Mesothelial cell of epicardium (in vitro differentiated cells): Measurements from ENCODE around the gene DLL1. TPM values are rescaled to one million over a fixed set of nuclear protein-coding genes. Genes with fewer than 3 reads are reported as not detected.
A peak's percentile ranks its signal among the peaks of the same experiment; 100 is the strongest.

Source experiments
- DNase-seq, 2 experiments: peaks; one replicate each; pipeline ENCODE4 v3.0.0; 2021; ENCODE audit warnings: low spot score in 2 of 2; ENCODE audit not compliant: unreplicated experiment in 2 of 2
- H3K27ac Mint-ChIP-seq: 2 replicates; pipeline ENCODE4 v1.8.0; 2021; ENCODE audit warnings: mixed read lengths
- H3K27me3 Mint-ChIP-seq: 2 replicates; pipeline ENCODE4 v1.8.0; 2021; ENCODE audit warnings: low read depth, mixed read lengths
- H3K36me3 Mint-ChIP-seq: 2 replicates; pipeline ENCODE4 v1.8.0; 2021; ENCODE audit warnings: mixed read lengths
- H3K4me1 Mint-ChIP-seq: 2 replicates; pipeline ENCODE4 v1.8.0; 2021; ENCODE audit warnings: mixed read lengths
- H3K4me3 Mint-ChIP-seq: 2 replicates; pipeline ENCODE4 v1.8.0; 2021; ENCODE audit warnings: mild to moderate bottlenecking, moderate library complexity, mixed read lengths
- H3K9me3 Mint-ChIP-seq: 2 replicates; pipeline ENCODE4 v1.8.0; 2021; ENCODE audit warnings: mixed read lengths
- CTCF ChIP-seq: fragments of 200-600 bp; sonication (generic); IDR thresholded peaks from one replicate; pipeline ENCODE4 v1.5.0; 2021; ENCODE audit warnings: antibody characterized with exemption; ENCODE audit not compliant: unreplicated experiment
- total RNA-seq: library from RNA; stranded (reverse); gene quantifications from 3 replicates; pipeline ENCODE4 v1.2.1, GENCODE V29; 2021

DLL1 gene
- total RNA-seq, 1 donor from 2014 or later = 3.6 TPM

- Mint-ChIP-seq H3K27ac (no peak overlapping the region), H3K9me3 (no peaks in the 10 kb centered on the region), H3K4me1 (no peaks in the 10 kb centered on the region), H3K36me3 (no peaks in the 10 kb centered on the region), H3K27me3 (peaks cover 14% of the 10 kb centered on the region), H3K4me3 (no peak overlapping the region)
- no peak for DNase-seq
- TF ChIP-seq CTCF = no peak
Observed at GRCh38 chr6:170279426-170279825, 11.5 kb downstream of the DLL1 start.

- no peak overlapping the region for H3K27ac Mint-ChIP-seq
- H3K27me3 Mint-ChIP-seq = peaks cover 11% of the 10 kb centered on the region
- H3K36me3 Mint-ChIP-seq = no peaks in the 10 kb centered on the region
- no peaks in the 10 kb centered on the region for H3K9me3 Mint-ChIP-seq
- DNase-seq = no peak
- no peak overlapping the region for H3K4me3 Mint-ChIP-seq
- no peak for TF ChIP-seq CTCF
- no peaks in the 10 kb centered on the region for H3K4me1 Mint-ChIP-seq
Observed at GRCh38 chr6:170278743-170279094, 12.2 kb downstream of the DLL1 start.

DNA sequence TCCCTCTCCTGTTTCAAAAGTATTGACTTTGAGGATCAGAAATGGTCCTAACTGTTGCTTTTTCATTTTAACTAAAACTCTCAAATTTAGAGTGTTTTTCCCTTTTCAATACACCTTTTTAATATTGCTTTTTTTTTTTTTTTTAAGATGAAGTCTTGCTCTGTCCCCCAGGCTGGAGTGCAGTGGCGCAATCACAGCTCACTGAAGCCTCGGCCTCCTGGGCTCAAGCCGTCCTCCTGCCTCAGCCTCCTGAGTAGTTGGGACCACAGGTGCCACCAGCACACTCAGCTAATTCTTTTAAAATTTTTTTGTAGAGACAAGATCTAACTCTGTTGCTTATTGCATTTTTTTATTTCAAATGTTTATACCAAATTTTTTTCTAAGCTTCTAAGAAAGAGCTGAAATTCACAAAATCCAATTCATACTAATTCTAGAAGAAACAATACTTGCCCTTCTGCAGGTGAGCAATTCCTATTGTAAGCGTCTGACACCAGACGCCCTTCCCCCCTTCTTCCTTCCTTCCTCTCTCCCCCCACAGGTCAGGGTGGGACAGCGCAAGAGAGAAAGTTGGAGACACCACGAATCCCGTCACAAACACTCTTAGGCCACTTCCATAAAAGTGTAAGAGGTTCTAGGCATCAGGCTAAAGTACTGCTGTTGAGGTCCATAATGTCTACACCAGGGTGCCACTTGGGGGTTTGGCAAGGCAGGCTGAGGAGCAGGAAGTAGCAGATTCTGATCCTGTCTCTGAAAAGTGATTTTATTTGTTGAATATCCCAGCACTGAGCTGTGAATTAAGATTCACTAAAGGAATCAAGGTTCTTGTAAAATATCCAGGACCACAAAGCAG is 12.8 kb downstream of the DLL1 start:
- no peak for TF ChIP-seq CTCF
- Mint-ChIP-seq H3K27me3 (peaks cover 11% of the 10 kb centered on the region), H3K9me3 (no peaks in the 10 kb centered on the region), H3K4me3 (no peak overlapping the region), H3K27ac (no peak overlapping the region), H3K36me3 (no peaks in the 10 kb centered on the region), H3K4me1 (no peaks in the 10 kb centered on the region)
- no peak for DNase-seq

- Mint-ChIP-seq H3K27ac (no peak overlapping the region), H3K9me3 (no peaks in the 10 kb centered on the region), H3K36me3 (no peaks in the 10 kb centered on the region), H3K4me1 (no peaks in the 10 kb centered on the region), H3K4me3 (no peak overlapping the region), H3K27me3 (peaks cover 9% of the 10 kb centered on the region)
- TF ChIP-seq CTCF = no peak
- DNase-seq = no peak
Observed at GRCh38 chr6:170276369-170277057, 14.4 kb downstream of the DLL1 start.

- no peak overlapping the region for H3K4me3 Mint-ChIP-seq
- no peaks in the 10 kb centered on the region for H3K9me3 Mint-ChIP-seq
- DNase-seq = peak in 1 of 2 experiments; percentile 9
- H3K27me3 Mint-ChIP-seq = peaks cover 8% of the 10 kb centered on the region
- H3K36me3 Mint-ChIP-seq = no peaks in the 10 kb centered on the region
- no peak overlapping the region for H3K27ac Mint-ChIP-seq
- TF ChIP-seq CTCF = no peak
- peaks cover 6% of the 10 kb centered on the region for H3K4me1 Mint-ChIP-seq
Observed at GRCh38 chr6:170274713-170275560, 15.9 kb downstream of the DLL1 start.
